PFSK-1 (cell line): ENCODE data around the gene PTPRM.

Experiments used
- FOXP2 ChIP-seq: optimal IDR thresholded peaks from 2 replicates; pipeline ENCODE3; 2011; ENCODE audit warnings: borderline replicate concordance, control low read depth, inconsistent platforms; ENCODE audit not compliant: insufficient read depth; ENCODE audit errors: extremely low read length, extremely low read depth
- POLR2AphosphoS5 ChIP-seq: IDR thresholded peaks from 2 replicates; pipeline ENCODE4 v1.6.1; 2012; ENCODE audit warnings: low read depth, mild to moderate bottlenecking, control low read depth, low read length, moderate library complexity
- REST ChIP-seq, 2 experiments: IDR thresholded peaks; 2 replicates each; pipeline versions ENCODE4 v1.6.1 to v1.8.0; 2011 to 2012; ENCODE audit warnings: low read depth in 2 of 2, low read length in 2 of 2, control low read depth in 1 of 2, inconsistent platforms in 1 of 2, mild to moderate bottlenecking in 1 of 2, moderate library complexity in 1 of 2; ENCODE audit not compliant: insufficient read depth in 1 of 2
- SIN3A ChIP-seq: IDR thresholded peaks from 2 replicates; pipeline ENCODE4 v1.6.1; 2012; ENCODE audit warnings: mild to moderate bottlenecking, low read length, moderate library complexity, borderline replicate concordance; ENCODE audit not compliant: insufficient read depth

GRCh38 chr18:7681298-7681697, 114.2 kb downstream of the PTPRM start:
- TF ChIP-seq POLR2AphosphoS5: no peak
- TF ChIP-seq REST (IDR thresholded peaks at IDR 0.05; ENCODE audit: insufficient read depth in 1 of 2, low read depth in 2 of 2, low read length in 2 of 2): no peak
- TF ChIP-seq SIN3A: no peak
- TF ChIP-seq FOXP2: no peak
